OCI-LY3 (cell line): ENCODE measurements around the gene SIK3.

Experiments
- CTCF ChIP-seq: fragments of 200-600, 300-600 bp; sonication (generic); IDR thresholded peaks from 2 replicates; pipeline ENCODE4 v1.5.1; 2014; ENCODE audit warnings: antibody characterized with exemption, low read length, low read depth
- EZH2phosphoT487 ChIP-seq: fragments of 200-600 bp; shearing (Covaris generic); IDR thresholded peaks from 2 replicates; pipeline ENCODE4 v1.6.1; 2018; ENCODE audit warnings: antibody characterized with exemption, mixed run types, low read depth

GRCh38 chr11:117090111-117090706 is 8.0 kb downstream of the SIK3 start:
- no peak for TF ChIP-seq CTCF
- TF ChIP-seq EZH2phosphoT487 = no peak
